HG03342 (cell line): ENCODE measurements around the gene ARVCF.

Experiments
- ATAC-seq: cut with Tn5 transposase; IDR thresholded peaks from one replicate; pipeline ENCODE4 v1.9.1; 2021; ENCODE audit warnings: mild to moderate bottlenecking, moderate library complexity; ENCODE audit not compliant: unreplicated experiment

The ARVCF gene

GRCh38 chr22:20054034-20054427, 37.4 kb upstream of the ARVCF start:
- no peak for ATAC-seq

- no peak for ATAC-seq
These were observed 36.9 kb upstream of the ARVCF start for GRCh38 chr22:20053407-20054033.

- no peak for ATAC-seq
These were observed 36.0 kb upstream of the ARVCF start for GRCh38 chr22:20052309-20053259.

GRCh38 chr22:20051927-20052308, 35.3 kb upstream of the ARVCF start:
- no peak for ATAC-seq

GRCh38 chr22:20046730-20047129, 30.1 kb upstream of the ARVCF start:
- ATAC-seq = no peak

GRCh38 chr22:20044495-20045151, 28.0 kb upstream of the ARVCF start:
- no peak for ATAC-seq

GRCh38 chr22:20043997-20044342, 27.3 kb upstream of the ARVCF start:
- ATAC-seq = no peak

- no peak for ATAC-seq
These were observed 26.7 kb upstream of the ARVCF start for GRCh38 chr22:20043057-20043996.

- no peak for ATAC-seq
These were observed 23.9 kb upstream of the ARVCF start for GRCh38 chr22:20040327-20041200.

- no peak for ATAC-seq
These were observed 23.2 kb upstream of the ARVCF start for GRCh38 chr22:20039683-20040325.

GRCh38 chr22:20038574-20038973, 22.0 kb upstream of the ARVCF start:
- ATAC-seq = no peak

GRCh38 chr22:20037419-20037818, 20.8 kb upstream of the ARVCF start:
- no peak for ATAC-seq

- no peak for ATAC-seq
These were observed 20.1 kb upstream of the ARVCF start for GRCh38 chr22:20036535-20037392.

GRCh38 chr22:20036084-20036482, 19.5 kb upstream of the ARVCF start:
- no peak for ATAC-seq

GRCh38 chr22:20035375-20036083, 18.9 kb upstream of the ARVCF start:
- ATAC-seq = no peak

- ATAC-seq = no peak
These were observed 17.5 kb upstream of the ARVCF start for GRCh38 chr22:20034143-20034542.

- ATAC-seq = no peak
These were observed 16.6 kb upstream of the ARVCF start for GRCh38 chr22:20033045-20033706.
